GM12864 (cell line): ENCODE results near the gene SNTG2.

Experiments
- DNase-seq: peaks from one replicate; pipeline ENCODE4 v3.0.0-alpha.2; 2011; ENCODE audit warnings: low read depth
- H3K4me3 ChIP-seq: 2 replicates; pipeline ENCODE4 v1.5.1; 2011; ENCODE audit warnings: mild to moderate bottlenecking, low read depth, low read length, control low read depth
- CTCF ChIP-seq: IDR thresholded peaks from 2 replicates; pipeline ENCODE4 v1.5.1; 2011; ENCODE audit warnings: low read depth, mild to moderate bottlenecking, moderate library complexity, low read length, control low read depth, inconsistent platforms; ENCODE audit errors: missing control alignments

Gene SNTG2

DNA sequence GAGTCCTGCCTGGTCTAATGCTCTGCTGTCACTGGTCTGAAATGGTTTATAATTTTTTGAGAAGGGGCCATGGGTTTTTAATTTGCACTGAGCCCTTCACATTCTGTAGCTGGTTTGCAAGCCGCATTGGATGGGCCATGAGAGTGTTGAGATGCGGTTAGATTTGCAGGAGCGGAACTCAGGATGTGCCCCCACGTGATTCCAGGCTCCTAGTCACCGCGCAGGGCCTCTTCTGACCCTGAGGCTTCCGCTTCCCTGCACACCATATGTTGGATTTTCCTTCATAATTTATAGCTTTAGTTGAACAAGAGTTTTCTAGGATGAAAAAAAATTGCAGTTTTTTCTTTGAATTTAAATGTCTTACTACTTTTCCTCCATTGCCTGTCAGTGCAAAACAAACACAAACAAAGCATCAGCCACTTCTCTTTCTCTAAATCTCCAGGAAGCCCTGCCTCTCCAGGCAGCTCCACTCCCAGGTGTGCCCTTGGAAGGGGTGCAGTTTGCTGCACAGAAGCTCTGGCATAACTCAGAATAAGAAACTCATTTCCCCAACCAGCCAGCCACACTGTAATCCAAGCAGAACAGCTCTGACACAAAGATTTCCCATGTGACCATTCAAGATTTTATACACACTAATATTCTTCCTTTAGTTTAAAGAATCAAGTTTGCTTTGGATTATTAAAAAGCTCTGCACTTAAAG lies 444.2 kb downstream of the SNTG2 start:
- DNase-seq = no peak
- no peak for TF ChIP-seq CTCF
- no peak overlapping the region for H3K4me3 ChIP-seq

- H3K4me3 ChIP-seq = no peak overlapping the region
- TF ChIP-seq CTCF = no peak
- no peak for DNase-seq
Measured at GRCh38 chr2:1397350-1397749, 446.7 kb downstream of the SNTG2 start.

GRCh38 chr2:1398191-1398590 lies 447.5 kb downstream of the SNTG2 start:
- DNase-seq = no peak
- no peak overlapping the region for H3K4me3 ChIP-seq
- TF ChIP-seq CTCF = no peak

GRCh38 chr2:1400943-1401735 lies 450.5 kb downstream of the SNTG2 start:
- no peak for DNase-seq
- no peak for TF ChIP-seq CTCF
- no peak overlapping the region for H3K4me3 ChIP-seq

DNA sequence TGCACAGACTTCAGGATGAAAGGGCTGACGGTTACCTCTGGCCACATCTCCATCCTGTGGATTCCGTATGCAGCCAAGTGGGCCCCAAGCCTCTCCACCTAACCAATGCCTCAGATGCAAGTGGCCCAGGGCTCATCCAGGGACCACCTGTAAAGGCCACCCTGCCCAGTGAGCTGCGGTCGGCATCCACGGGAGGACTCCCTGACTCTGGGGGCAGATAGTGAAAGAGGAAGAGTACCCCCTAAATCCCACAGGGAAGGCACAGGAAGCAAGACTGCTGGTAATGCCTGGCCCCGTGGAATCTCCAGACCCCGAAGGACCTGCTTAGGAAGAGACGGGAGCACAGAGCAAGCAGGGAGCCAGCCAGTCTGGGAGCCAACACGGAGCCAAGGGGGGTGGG lies 451.4 kb downstream of the SNTG2 start:
- H3K4me3 ChIP-seq = no peak overlapping the region
- no peak for TF ChIP-seq CTCF
- DNase-seq = no peak

DNA sequence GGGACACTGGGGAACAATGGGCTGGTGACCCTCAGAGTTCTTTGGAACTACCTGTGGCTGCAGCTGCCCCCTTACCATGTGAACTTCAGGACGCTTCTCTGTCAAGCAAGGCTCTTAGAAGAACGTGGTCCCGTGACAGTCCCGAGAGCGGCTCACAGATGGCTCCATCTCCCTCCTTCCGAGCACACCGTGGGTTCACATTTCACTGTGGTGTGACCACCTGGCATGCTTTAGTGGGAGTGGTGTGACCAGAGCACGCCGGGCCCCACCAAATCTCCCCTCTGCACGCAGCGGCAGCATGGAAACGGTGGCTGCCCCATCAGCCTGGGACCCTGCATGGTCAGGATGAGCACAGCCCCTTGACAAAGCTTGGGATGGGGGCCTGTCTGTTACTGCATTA lies 452.9 kb downstream of the SNTG2 start:
- no peak for DNase-seq

More for the DNA sequence above, 452.9 kb downstream of the SNTG2 start:
- no peak overlapping the region for H3K4me3 ChIP-seq
- TF ChIP-seq CTCF = no peak
